ENCODE measurements around the gene EIF3K.

Gene EIF3K

GRCh38 chr19:38666663-38667511, 47.9 kb downstream of the EIF3K start:
- no peak for TF ChIP-seq CSDC2 (CRISPR knock-in tag; IDR thresholded peaks at IDR 0.05)
- no peak for TF ChIP-seq SNAI2 (CRISPR knock-in tag; IDR thresholded peaks at IDR 0.05)
- no peak for TF ChIP-seq ESRRG (CRISPR knock-in tag; IDR thresholded peaks at IDR 0.05)
- TF ChIP-seq ZNF70 (CRISPR knock-in tag; IDR thresholded peaks at IDR 0.05): no peak
- TF ChIP-seq PATZ1 (CRISPR knock-in tag; IDR thresholded peaks at IDR 0.05; ENCODE audit: borderline replicate concordance): no peak
- TF ChIP-seq ARNTL (CRISPR knock-in tag; IDR thresholded peaks at IDR 0.05; ENCODE audit: borderline replicate concordance, low read depth): no peak
- no peak for TF ChIP-seq PPARA (CRISPR knock-in tag; IDR thresholded peaks at IDR 0.05; ENCODE audit: borderline replicate concordance)
- TF ChIP-seq POU6F1 (CRISPR knock-in tag; IDR thresholded peaks at IDR 0.05; ENCODE audit: borderline replicate concordance, low read depth): no peak
- peak; percentile 35 for ATAC-seq

- peak; percentile 48 for ATAC-seq
- TF ChIP-seq TCF4 (CRISPR knock-in tag; IDR thresholded peaks at IDR 0.05; ENCODE audit: borderline replicate concordance) (no peak), POU6F1 (CRISPR knock-in tag; IDR thresholded peaks at IDR 0.05; ENCODE audit: borderline replicate concordance, low read depth) (no peak)
Observed at GRCh38 chr19:38667661-38668171, 48.7 kb downstream of the EIF3K start.

- TF ChIP-seq RARB (CRISPR knock-in tag; IDR thresholded peaks at IDR 0.05): no peak
- TF ChIP-seq TCF4 (CRISPR knock-in tag; IDR thresholded peaks at IDR 0.05; ENCODE audit: borderline replicate concordance): no peak
- TF ChIP-seq OSR1 (CRISPR knock-in tag; IDR thresholded peaks at IDR 0.05): no peak
- no peak for TF ChIP-seq ZNF70 (CRISPR knock-in tag; IDR thresholded peaks at IDR 0.05)
- TF ChIP-seq ZFP30 (CRISPR knock-in tag; IDR thresholded peaks at IDR 0.05): no peak
- TF ChIP-seq GLIS3 (CRISPR knock-in tag; IDR thresholded peaks at IDR 0.05): no peak
- TF ChIP-seq BACH2 (CRISPR knock-in tag; IDR thresholded peaks at IDR 0.05; ENCODE audit: borderline replicate concordance): no peak
- no peak for TF ChIP-seq ARNTL (CRISPR knock-in tag; IDR thresholded peaks at IDR 0.05; ENCODE audit: borderline replicate concordance, low read depth)
- no peak for TF ChIP-seq ZNF8 (CRISPR knock-in tag; IDR thresholded peaks at IDR 0.05)
- TF ChIP-seq SNAI2 (CRISPR knock-in tag; IDR thresholded peaks at IDR 0.05): no peak
- no peak for TF ChIP-seq ZNF565 (CRISPR knock-in tag; conservative IDR thresholded peaks at IDR 0.05; ENCODE audit: low read depth)
- no peak for TF ChIP-seq TOX (CRISPR knock-in tag; IDR thresholded peaks at IDR 0.05; ENCODE audit: borderline replicate concordance)
- TF ChIP-seq PATZ1 (CRISPR knock-in tag; IDR thresholded peaks at IDR 0.05; ENCODE audit: borderline replicate concordance): no peak
- TF ChIP-seq PPARA (CRISPR knock-in tag; IDR thresholded peaks at IDR 0.05; ENCODE audit: borderline replicate concordance): no peak
- no peak for TF ChIP-seq ZFP3 (CRISPR knock-in tag; IDR thresholded peaks at IDR 0.05)
- ATAC-seq: no peak
Observed at GRCh38 chr19:38669552-38669951, 50.6 kb downstream of the EIF3K start.

GRCh38 chr19:38670921-38671398, 52.0 kb downstream of the EIF3K start:
- TF ChIP-seq ZNF8 (CRISPR knock-in tag; IDR thresholded peaks at IDR 0.05): no peak
- TF ChIP-seq CREB5 (CRISPR knock-in tag; IDR thresholded peaks at IDR 0.05; ENCODE audit: low read depth): no peak
- TF ChIP-seq POU6F1 (CRISPR knock-in tag; IDR thresholded peaks at IDR 0.05; ENCODE audit: borderline replicate concordance, low read depth): no peak
- no peak for TF ChIP-seq CSDC2 (CRISPR knock-in tag; IDR thresholded peaks at IDR 0.05)
- TF ChIP-seq ISL1 (CRISPR knock-in tag; IDR thresholded peaks at IDR 0.05): no peak
- no peak for TF ChIP-seq ZNF70 (CRISPR knock-in tag; IDR thresholded peaks at IDR 0.05)
- no peak for TF ChIP-seq GLIS3 (CRISPR knock-in tag; IDR thresholded peaks at IDR 0.05)
- TF ChIP-seq OSR1 (CRISPR knock-in tag; IDR thresholded peaks at IDR 0.05): no peak
- no peak for ATAC-seq

Measured in SK-N-SH treated with all-trans-retinoic acid at 6 μM for 48 hours (cell line).